Activated CD4-positive, alpha-beta T cell treated with anti-CD3 and anti-CD28 coated beads, Interleukin-2, amount 50 U/mL, for 24 hours (primary cell): ENCODE data around the gene EEF1AKMT2.
A peak's percentile ranks its signal among the peaks of the same experiment; 100 is the strongest.

Source experiments
- DNase-seq, 2 donors: peaks; one replicate each; pipeline ENCODE4 v3.0.0-alpha.2; 2020; ENCODE audit warnings: low read depth in 1 of 2, low spot score in 1 of 2

EEF1AKMT2 gene

GRCh38 chr10:124739119-124739921, 52.4 kb downstream of the EEF1AKMT2 start:
- no peak for DNase-seq

GRCh38 chr10:124738441-124738840, 53.2 kb downstream of the EEF1AKMT2 start:
- DNase-seq, result no peak

GRCh38 chr10:124737708-124738107, 54.0 kb downstream of the EEF1AKMT2 start:
- no peak for DNase-seq

GRCh38 chr10:124737221-124737620, 54.5 kb downstream of the EEF1AKMT2 start:
- no peak for DNase-seq

GRCh38 chr10:124736491-124737136, 55.1 kb downstream of the EEF1AKMT2 start:
- DNase-seq, result no peak

GRCh38 chr10:124735491-124736286, 56.0 kb downstream of the EEF1AKMT2 start:
- DNase-seq, result no peak

GRCh38 chr10:124734311-124735166, 57.1 kb downstream of the EEF1AKMT2 start:
- no peak for DNase-seq

- DNase-seq, result no peak
Observed at GRCh38 chr10:124733571-124734245, 58.0 kb downstream of the EEF1AKMT2 start.

- peak; percentile 51 to 56 for DNase-seq
Observed at GRCh38 chr10:124732931-124733570, 58.6 kb downstream of the EEF1AKMT2 start.

- DNase-seq, result no peak
Observed at GRCh38 chr10:124731551-124731950, 60.1 kb downstream of the EEF1AKMT2 start.

GRCh38 chr10:124730790-124731189, 60.9 kb downstream of the EEF1AKMT2 start:
- DNase-seq, result no peak

- DNase-seq, result no peak
Observed at GRCh38 chr10:124728830-124729661, 62.6 kb downstream of the EEF1AKMT2 start.

GRCh38 chr10:124728071-124728829, 63.4 kb downstream of the EEF1AKMT2 start:
- DNase-seq, result no peak

- DNase-seq, result no peak
Observed at GRCh38 chr10:124727361-124727960, 64.2 kb downstream of the EEF1AKMT2 start.

GRCh38 chr10:124725791-124726190, 65.9 kb downstream of the EEF1AKMT2 start:
- no peak for DNase-seq

- DNase-seq, result no peak
Observed at GRCh38 chr10:124725171-124725631, 66.5 kb downstream of the EEF1AKMT2 start.

- DNase-seq, result no peak
Observed at GRCh38 chr10:124724279-124725027, 67.2 kb downstream of the EEF1AKMT2 start.
